ENCODE measurements around the gene SIAH1. TPM values are rescaled to one million over a fixed set of nuclear protein-coding genes. Genes with fewer than 3 reads are reported as not detected.
"Not testable (repeated sequence)": the region's sequence is repeated elsewhere in the genome, so short reads cannot be mapped to it uniquely, and the experiment has no call there.

SIAH1 gene
- 10 to 100 TPM; 46.7 to 57.2 (median 49.2) TPM for polyA plus RNA-seq (ENCODE audit: insufficient read length in 4 of 4)

GRCh38 chr16:48385253-48386150 lies at the start of gene SIAH1:
Gene SIAH1 (minus strand): TSS chr16:48385413. CDS start chr16:48362428, 22,985 bp downstream.
- DNase-seq (ENCODE audit: low read depth in 4 of 4, low spot score in 3 of 4) = peak in 3 of 4 donors; percentile 73 to 78 (median 75)

- no peak for DNase-seq (ENCODE audit: low read depth in 4 of 4, low spot score in 3 of 4)
Measured at GRCh38 chr16:48434653-48435317, 49.6 kb upstream of the SIAH1 start.

GRCh38 chr16:48433850-48434530 lies 48.8 kb upstream of the SIAH1 start:
- no peak for DNase-seq (ENCODE audit: low read depth in 4 of 4, low spot score in 3 of 4)

- DNase-seq (ENCODE audit: low read depth in 4 of 4, low spot score in 3 of 4) = no peak
Measured at GRCh38 chr16:48433116-48433849, 48.1 kb upstream of the SIAH1 start.

- no peak for DNase-seq (ENCODE audit: low read depth in 4 of 4, low spot score in 3 of 4)
Measured at GRCh38 chr16:48432136-48432535, 46.9 kb upstream of the SIAH1 start.

- DNase-seq (ENCODE audit: low read depth in 4 of 4, low spot score in 3 of 4) = no peak
Measured at GRCh38 chr16:48430890-48431289, 45.7 kb upstream of the SIAH1 start.

- DNase-seq (ENCODE audit: low read depth in 4 of 4, low spot score in 3 of 4) = no peak
Measured at GRCh38 chr16:48426244-48427141, 41.3 kb upstream of the SIAH1 start.

- no peak for DNase-seq (ENCODE audit: low read depth in 4 of 4, low spot score in 3 of 4)
Measured at GRCh38 chr16:48422537-48422936, 37.3 kb upstream of the SIAH1 start.

GRCh38 chr16:48421741-48422140 lies 36.5 kb upstream of the SIAH1 start:
- DNase-seq (ENCODE audit: low read depth in 4 of 4, low spot score in 3 of 4) = no peak

GRCh38 chr16:48420437-48420836 lies 35.2 kb upstream of the SIAH1 start:
- DNase-seq (ENCODE audit: low read depth in 4 of 4, low spot score in 3 of 4) = no peak

- not testable (repeated sequence) for DNase-seq (ENCODE audit: low read depth in 4 of 4, low spot score in 3 of 4)
Measured at GRCh38 chr16:48416617-48417016, 31.4 kb upstream of the SIAH1 start.

- DNase-seq (ENCODE audit: low read depth in 4 of 4, low spot score in 3 of 4) = no peak
Measured at GRCh38 chr16:48413272-48413671, 28.1 kb upstream of the SIAH1 start.

- no peak for DNase-seq (ENCODE audit: low read depth in 4 of 4, low spot score in 3 of 4)
Measured at GRCh38 chr16:48409839-48410632, 24.8 kb upstream of the SIAH1 start.

- DNase-seq (ENCODE audit: low read depth in 4 of 4, low spot score in 3 of 4) = no peak
Measured at GRCh38 chr16:48408688-48409087, 23.5 kb upstream of the SIAH1 start.

- DNase-seq (ENCODE audit: low read depth in 4 of 4, low spot score in 3 of 4) = no peak
Measured at GRCh38 chr16:48405907-48406306, 20.7 kb upstream of the SIAH1 start.

GRCh38 chr16:48405153-48405552 lies 19.9 kb upstream of the SIAH1 start:
- DNase-seq (ENCODE audit: low read depth in 4 of 4, low spot score in 3 of 4) = no peak

GRCh38 chr16:48402547-48402946 lies 17.3 kb upstream of the SIAH1 start:
- DNase-seq (ENCODE audit: low read depth in 4 of 4, low spot score in 3 of 4) = not testable (repeated sequence)

- DNase-seq (ENCODE audit: low read depth in 4 of 4, low spot score in 3 of 4) = no peak
Measured at GRCh38 chr16:48395375-48395774, 10.2 kb upstream of the SIAH1 start.

- no peak for DNase-seq (ENCODE audit: low read depth in 4 of 4, low spot score in 3 of 4)
Measured at GRCh38 chr16:48394355-48394703, 9.1 kb upstream of the SIAH1 start.
